HepG2 (cell line): ENCODE results near the gene CAPG. TPM values are rescaled to one million over a fixed set of nuclear protein-coding genes. Genes with fewer than 3 reads are reported as not detected.

Source experiments
- DNMT1 ChIP-seq: sonication (generic); formaldehyde crosslinking; IDR thresholded peaks from 2 replicates; pipeline ENCODE4 v1.5.1; 2020; ENCODE audit warnings: mild to moderate bottlenecking, missing genetic modification reagents
- HNRNPH1 ChIP-seq: fragments of 200-400 bp; formaldehyde crosslinking; optimal IDR thresholded peaks from 2 replicates; pipeline ENCODE3; 2017; ENCODE audit warnings: mild to moderate bottlenecking, low read depth, low read length
- ISX ChIP-seq: sonication (generic); formaldehyde crosslinking; conservative IDR thresholded peaks from 2 replicates; pipeline ENCODE4 v1.5.0; 2020; ENCODE audit warnings: missing genetic modification reagents
- MLXIP ChIP-seq: sonication (generic); formaldehyde crosslinking; IDR thresholded peaks from 2 replicates; pipeline ENCODE4 v1.9.0; 2021; ENCODE audit warnings: missing genetic modification reagents, borderline replicate concordance
- SKI ChIP-seq: fragments of 450-650 bp; IDR thresholded peaks from one replicate; pipeline ENCODE4 v1.6.1; 2018; ENCODE audit warnings: mild to moderate bottlenecking; ENCODE audit not compliant: partially characterized antibody
- SPEN ChIP-seq: sonication (generic); formaldehyde crosslinking; IDR thresholded peaks from 2 replicates; pipeline ENCODE4 v1.5.1; 2020; ENCODE audit warnings: low read depth, mild to moderate bottlenecking, missing genetic modification reagents
- SRSF4 ChIP-seq: fragments of 200-400 bp; formaldehyde crosslinking; IDR thresholded peaks from one replicate; pipeline ENCODE4 v1.6.1; 2018; ENCODE audit warnings: mild to moderate bottlenecking, low read depth, low read length, moderate library complexity; ENCODE audit not compliant: poor library complexity, severe bottlenecking
- TBL1XR1 ChIP-seq: fragments of 150-350 bp; IDR thresholded peaks from 2 replicates; pipeline ENCODE4 v1.6.1; 2014; ENCODE audit warnings: borderline replicate concordance, low read length; ENCODE audit not compliant: partially characterized antibody
- TFAP4 ChIP-seq: sonication (generic); IDR thresholded peaks from 2 replicates; pipeline ENCODE4 v1.6.1; 2016; ENCODE audit warnings: low read depth, borderline replicate concordance
- THAP8 ChIP-seq: sonication (generic); formaldehyde crosslinking; IDR thresholded peaks from 2 replicates; pipeline ENCODE4 v1.5.1; 2020; ENCODE audit warnings: missing genetic modification reagents, mild to moderate bottlenecking, borderline replicate concordance
- ZNF142 ChIP-seq: sonication (generic); formaldehyde crosslinking; IDR thresholded peaks from 2 replicates; pipeline ENCODE4 v1.4.0; 2020; ENCODE audit warnings: missing genetic modification reagents
- ZNF281 ChIP-seq: sonication (generic); formaldehyde crosslinking; IDR thresholded peaks from 2 replicates; pipeline ENCODE4 v1.4.0; 2020; ENCODE audit warnings: missing genetic modification reagents, borderline replicate concordance
- ZNF550 ChIP-seq: sonication (generic); formaldehyde crosslinking; IDR thresholded peaks from 2 replicates; pipeline ENCODE4 v1.4.0; 2020; ENCODE audit warnings: mild to moderate bottlenecking, missing genetic modification reagents, borderline replicate concordance
- ZNF605 ChIP-seq: sonication (generic); formaldehyde crosslinking; IDR thresholded peaks from 2 replicates; pipeline ENCODE4 v1.8.0; 2022; ENCODE audit warnings: mild to moderate bottlenecking, missing genetic modification reagents
- ZNF850 ChIP-seq: sonication (generic); formaldehyde crosslinking; conservative IDR thresholded peaks from 2 replicates; pipeline ENCODE4 v1.9.0; 2021; ENCODE audit warnings: mild to moderate bottlenecking, missing genetic modification reagents
- polyA plus RNA-seq, 8 experiments: library from polyadenylated mRNA; depleted of rRNA in 3 of 8; stranded (reverse) in 7 of 8; unstranded in 1 of 8; fragments of >200 nt; fragmentation: Illumina TruSeq in 4 of 8; extraction: Trizol in 4 of 8; gene quantifications; 2 replicates each; pipeline versions ENCODE4 v1.2.1 to v1.2.3, GENCODE V29; 2011 to 2016; ENCODE audit warnings: low read depth in 4 of 8, missing spikeins in 1 of 8, mixed read lengths in 1 of 8; ENCODE audit not compliant: insufficient read depth in 1 of 8
- total RNA-seq, 5 experiments: library from RNA; depleted of rRNA; stranded (reverse); fragments of >200 nt; fragmentation: Illumina TruSeq; extraction: Trizol; gene quantifications; 2 replicates each; pipeline ENCODE4 v1.2.3, GENCODE V29; 2016; ENCODE audit warnings: low read depth in 1 of 5

Gene CAPG
- total and polyA plus RNA-seq, 2 of the 13 experiments (the other 11 are each of a cell fraction or from before 2014, with no cell fraction given), result 12.7 to 18.2 TPM

- TF ChIP-seq ZNF142 (CRISPR knock-in tag), result no peak
- no peak for TF ChIP-seq HNRNPH1
- TF ChIP-seq SPEN, result 0 out of 2 replicates have a peak, but pooled peaks have one; percentile 5
- no peak for TF ChIP-seq MLXIP (CRISPR knock-in tag)
- TF ChIP-seq SRSF4, result no peak
- no peak for TF ChIP-seq SKI
- no peak for TF ChIP-seq DNMT1 (CRISPR knock-in tag)
- peak; percentile 83; the same call in 1 of the 2 replicates for TF ChIP-seq ZNF550
- no peak for TF ChIP-seq ZNF605
- TF ChIP-seq ZNF850 (CRISPR knock-in tag), result no peak
- TF ChIP-seq THAP8 (CRISPR knock-in tag), result no peak
- no peak for TF ChIP-seq ZNF281 (CRISPR knock-in tag)
- TF ChIP-seq TBL1XR1, result no peak
- peak; percentile 95 for TF ChIP-seq TFAP4
- no peak for TF ChIP-seq ISX (CRISPR knock-in tag)
Measured at GRCh38 chr2:85419009-85419675, 9.0 kb upstream of the CAPG start (continued).
